Vagina (tissue), 2 donors: Measurements from ENCODE around the gene UPK2. TPM values are rescaled to one million over a fixed set of nuclear protein-coding genes. Genes with fewer than 3 reads are reported as not detected.

ENCODE experiments used
- DNase-seq, 2 donors: peaks; one replicate each; pipeline ENCODE4 v3.0.0-alpha.2; 2017; ENCODE audit errors: extremely low spot score in 2 of 2
- H3K27ac ChIP-seq: fragments of 200-600 bp; sonication (generic); one replicate; pipeline ENCODE4 v1.5.1; 2019
- H3K27me3 ChIP-seq: fragments of 200-600 bp; sonication (generic); one replicate; pipeline ENCODE4 v1.5.1; 2019
- H3K36me3 ChIP-seq, 2 donors: fragments of 200-600 bp; sonication (generic); one replicate each; pipeline ENCODE4 v1.5.1; 2017 to 2019
- H3K4me1 ChIP-seq: fragments of 200-600 bp; sonication (generic); one replicate; pipeline ENCODE4 v1.5.1; 2019
- H3K4me3 ChIP-seq, 2 donors: fragments of 200-600 bp; sonication (generic); 1 replicate in 1 of 2; 2 replicates in 1 of 2; pipeline ENCODE4 v1.5.1; 2016 to 2019
- H3K9me3 ChIP-seq: fragments of 200-600 bp; sonication (generic); one replicate; pipeline ENCODE4 v1.5.1; 2019
- CTCF ChIP-seq, 3 experiments: fragments of 450-650 bp in 2 of 3; fragments of 200-600 bp in 1 of 3; sonication (generic) in 1 of 3; IDR thresholded peaks; one replicate each; pipeline ENCODE4 v1.5.1; 2017 to 2019; ENCODE audit warnings: antibody characterized with exemption in 3 of 3, mild to moderate bottlenecking in 2 of 3, moderate library complexity in 2 of 3
- POLR2A ChIP-seq, 2 donors: fragments of 450-650 bp; IDR thresholded peaks; one replicate each; pipeline ENCODE4 v1.6.1; 2017; ENCODE audit warnings: antibody characterized with exemption in 2 of 2, mild to moderate bottlenecking in 2 of 2, moderate library complexity in 2 of 2
- POLR2AphosphoS5 ChIP-seq, 2 donors: sonication (generic); formaldehyde crosslinking; IDR thresholded peaks; one replicate each; pipeline ENCODE4 v1.9.0; 2017; ENCODE audit warnings: antibody characterized with exemption in 2 of 2, mild to moderate bottlenecking in 2 of 2, low read depth in 1 of 2; ENCODE audit not compliant: insufficient read depth in 1 of 2
- intact Hi-C: fragments of 100-400 bp; cut with DNase I; formaldehyde crosslinking; loops from one replicate; pipeline ENCODE4 v1.15.1; 2023
- total RNA-seq: library from RNA; depleted of rRNA; stranded (reverse); fragments of >200 nt; gene quantifications from one replicate; pipeline ENCODE4 v1.2.3, GENCODE V29; 2016

UPK2 gene
- total RNA-seq = not detected

GRCh38 chr11:118956094-118956846 is at the start of gene UPK2:
TSS of gene UPK2 (plus strand) at chr11:118956298. CDS start at chr11:118956351, 53 bp downstream.
- intact Hi-C loops = loop anchor here (2.0 to 5.0 kb wide), 2 partner anchors 47 to 264 kb away; no protein-coding TSS in a partner anchor
- Histone ChIP-seq H3K4me1 (no peaks in the 10 kb centered on the region), H3K9me3 (no peaks in the 10 kb centered on the region), H3K27me3 (no peaks in the 10 kb centered on the region), H3K27ac (no peak within 1 kb of the TSS), H3K36me3 (no peaks in the 10 kb centered on the region), H3K4me3 (no peak within 1 kb of the TSS)
- DNase-seq = no peak
- TF ChIP-seq POLR2AphosphoS5 (IDR thresholded peaks at IDR 0.05; ENCODE audit: insufficient read depth in 1 of 2, low read depth in 1 of 2) (peak; percentile 23 to 33), CTCF (IDR thresholded peaks at IDR 0.05) (peak; percentile 86 to 98 (median 98)), POLR2A (IDR thresholded peaks at IDR 0.05) (no peak)

- TF ChIP-seq POLR2A (IDR thresholded peaks at IDR 0.05) (no peak), POLR2AphosphoS5 (IDR thresholded peaks at IDR 0.05; ENCODE audit: insufficient read depth in 1 of 2, low read depth in 1 of 2) (peak; percentile 35 to 73), CTCF (IDR thresholded peaks at IDR 0.05) (peak; percentile 88 to 97 (median 95))
- Histone ChIP-seq H3K27me3 (no peaks in the 10 kb centered on the region), H3K36me3 (peaks cover 0 to 49% of the 10 kb centered on the region in 2 donors), H3K9me3 (no peaks in the 10 kb centered on the region), H3K4me3 (no peak overlapping the region), H3K27ac (peak overlapping the region; percentile 96), H3K4me1 (peaks cover 57% of the 10 kb centered on the region)
- intact Hi-C loops = loop anchor here (2.0 kb wide), 2 partner anchors 21 to 49 kb away; partner anchors contain the start of gene UPK2
- no peak for DNase-seq
Observed at GRCh38 chr11:118907051-118908042, 48.8 kb upstream of the UPK2 start.

- intact Hi-C loops = loop anchor here (2.0 kb wide), 2 partner anchors 21 to 49 kb away; partner anchors contain the start of gene UPK2
- Histone ChIP-seq H3K27me3 (no peaks in the 10 kb centered on the region), H3K4me3 (no peak overlapping the region), H3K9me3 (no peaks in the 10 kb centered on the region), H3K36me3 (peaks cover 0 to 40% of the 10 kb centered on the region in 2 donors), H3K4me1 (peaks cover 67% of the 10 kb centered on the region), H3K27ac (peak overlapping the region; percentile 96)
- no peak for DNase-seq
- TF ChIP-seq CTCF (IDR thresholded peaks at IDR 0.05) = no peak
- TF ChIP-seq POLR2AphosphoS5 (IDR thresholded peaks at IDR 0.05; ENCODE audit: insufficient read depth in 1 of 2, low read depth in 1 of 2) = no peak
- no peak for TF ChIP-seq POLR2A (IDR thresholded peaks at IDR 0.05)
Observed at GRCh38 chr11:118908264-118908663, 47.8 kb upstream of the UPK2 start.

GRCh38 chr11:118908901-118909618 is 47.0 kb upstream of the UPK2 start:
- H3K4me3 ChIP-seq = peak overlapping the region; percentile 44 to 60
- peaks cover 0 to 34% of the 10 kb centered on the region in 2 donors for H3K36me3 ChIP-seq
- peak overlapping the region; percentile 96 for H3K27ac ChIP-seq
- peaks cover 75% of the 10 kb centered on the region for H3K4me1 ChIP-seq
- no peaks in the 10 kb centered on the region for H3K9me3 ChIP-seq
- H3K27me3 ChIP-seq = no peaks in the 10 kb centered on the region
- TF ChIP-seq CTCF (IDR thresholded peaks at IDR 0.05) (no peak), POLR2A (IDR thresholded peaks at IDR 0.05) (peak in 1 of 2 donors; percentile 78), POLR2AphosphoS5 (IDR thresholded peaks at IDR 0.05; ENCODE audit: insufficient read depth in 1 of 2, low read depth in 1 of 2) (peak in 1 of 2 donors; percentile 96)
- DNase-seq = no peak
- intact Hi-C loops = loop anchor here (2.0 kb wide), 2 partner anchors 20 to 48 kb away; partner anchors contain the start of gene UPK2
